ENCODE measurements around the gene HOXC12. TPM values are rescaled to one million over a fixed set of nuclear protein-coding genes. Genes with fewer than 3 reads are reported as not detected.

The HOXC12 gene
- total RNA-seq, 1 donor: under 0.01 TPM

DNA sequence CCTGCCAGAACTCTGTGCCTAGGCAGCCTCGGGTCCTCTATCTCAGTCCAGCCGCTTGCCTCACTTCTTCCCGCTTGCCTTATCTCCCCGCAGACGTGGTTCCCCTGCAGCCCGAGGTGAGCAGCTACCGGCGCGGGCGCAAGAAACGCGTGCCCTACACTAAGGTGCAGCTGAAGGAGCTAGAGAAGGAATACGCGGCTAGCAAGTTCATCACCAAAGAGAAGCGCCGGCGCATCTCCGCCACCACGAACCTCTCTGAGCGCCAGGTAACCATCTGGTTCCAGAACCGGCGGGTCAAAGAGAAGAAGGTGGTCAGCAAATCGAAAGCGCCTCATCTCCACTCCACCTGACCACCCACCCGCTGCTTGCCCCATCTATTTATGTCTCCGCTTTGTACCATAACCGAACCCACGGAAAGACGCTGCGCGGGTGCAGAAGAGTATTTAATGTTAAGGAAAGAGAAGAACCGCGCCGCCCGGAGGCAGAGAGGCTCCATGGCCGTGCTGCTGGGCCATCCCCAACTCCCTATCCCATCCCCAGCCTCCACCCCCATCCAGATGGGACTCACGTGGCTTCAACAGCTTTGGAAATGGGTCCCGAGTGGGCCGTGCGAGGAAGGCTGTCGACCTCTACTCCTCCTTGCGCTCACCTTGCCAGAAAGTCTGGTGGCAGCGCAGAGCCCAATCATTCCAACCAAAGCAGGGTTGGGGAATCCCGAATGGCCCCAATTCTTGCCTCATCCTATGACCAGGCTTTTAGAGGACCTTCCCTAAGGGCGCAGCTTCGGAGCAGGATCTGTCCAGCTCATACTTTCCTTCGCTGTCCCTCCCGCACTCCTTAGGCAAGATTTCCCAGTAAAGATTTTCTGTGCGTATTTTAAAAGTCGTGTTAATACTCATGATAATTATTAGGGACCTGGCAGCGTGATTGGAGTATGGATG, 9.5 kb upstream of the HOXC12 start:
- Histone ChIP-seq H2AFZ (ENCODE audit: low read length) (no peak overlapping the region), H3K4me2 (ENCODE audit: insufficient read depth, low read length) (no peak overlapping the region), H3K4me3 (ENCODE audit: insufficient read depth, low read length) (no peak overlapping the region), H3K9me3 (ENCODE audit: low read depth, low read length) (no peaks in the 10 kb centered on the region), H3K4me1 (ENCODE audit: insufficient read depth, low read length) (no peaks in the 10 kb centered on the region), H4K20me1 (ENCODE audit: insufficient read depth, low read length) (no peaks in the 10 kb centered on the region), H3K27me3 (ENCODE audit: insufficient read depth, low read length) (peaks cover 95% of the 10 kb centered on the region), H3K27ac (ENCODE audit: low read depth, low read length) (no peak overlapping the region), H3K36me3 (ENCODE audit: insufficient read depth, low read length) (no peaks in the 10 kb centered on the region), H3K79me2 (ENCODE audit: insufficient read depth, low read length) (no peaks in the 10 kb centered on the region)
- peak; percentile 78 for DNase-seq (ENCODE audit: insufficient read length, low spot score, missing footprints)
- no peak for TF ChIP-seq CTCF (IDR thresholded peaks at IDR 0.05; ENCODE audit: extremely low read depth, low read depth, low read length)

DNA sequence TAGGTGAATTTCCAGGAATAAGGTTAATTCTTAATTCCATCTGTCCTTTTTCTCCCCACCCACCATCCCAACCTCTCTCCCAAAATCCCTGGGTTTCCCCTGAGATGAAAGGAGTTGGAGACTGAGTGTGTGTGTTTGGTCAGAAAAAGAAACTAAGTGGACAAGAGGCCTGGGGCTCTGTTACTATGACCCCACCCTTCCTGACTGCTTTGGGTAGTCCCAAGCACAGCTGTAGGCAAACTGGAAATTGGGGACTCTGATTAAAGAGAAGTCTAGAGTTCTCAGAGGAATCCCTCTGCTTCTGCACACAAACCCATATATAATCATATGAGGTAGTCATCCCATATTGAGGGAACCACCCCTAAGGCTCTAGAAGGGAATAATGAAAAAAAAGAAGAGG, 7.0 kb upstream of the HOXC12 start:
- H3K36me3 ChIP-seq (ENCODE audit: insufficient read depth, low read length): no peaks in the 10 kb centered on the region
- H3K27ac ChIP-seq (ENCODE audit: low read depth, low read length): no peak overlapping the region
- H3K27me3 ChIP-seq (ENCODE audit: insufficient read depth, low read length): peaks cover 96% of the 10 kb centered on the region
- H4K20me1 ChIP-seq (ENCODE audit: insufficient read depth, low read length): no peaks in the 10 kb centered on the region
- H3K4me3 ChIP-seq (ENCODE audit: insufficient read depth, low read length): no peak overlapping the region
- H3K4me1 ChIP-seq (ENCODE audit: insufficient read depth, low read length): no peaks in the 10 kb centered on the region
- no peak overlapping the region for H3K4me2 ChIP-seq (ENCODE audit: insufficient read depth, low read length)
- no peak for DNase-seq (ENCODE audit: insufficient read length, low spot score, missing footprints)
- no peaks in the 10 kb centered on the region for H3K79me2 ChIP-seq (ENCODE audit: insufficient read depth, low read length)
- H3K9me3 ChIP-seq (ENCODE audit: low read depth, low read length): no peaks in the 10 kb centered on the region
- TF ChIP-seq CTCF (IDR thresholded peaks at IDR 0.05; ENCODE audit: extremely low read depth, low read depth, low read length): no peak
- no peak overlapping the region for H2AFZ ChIP-seq (ENCODE audit: low read length)

GRCh38 chr12:53948650-53949593, 5.8 kb upstream of the HOXC12 start:
- Histone ChIP-seq H3K27ac (ENCODE audit: low read depth, low read length) (no peak overlapping the region), H4K20me1 (ENCODE audit: insufficient read depth, low read length) (no peaks in the 10 kb centered on the region), H3K79me2 (ENCODE audit: insufficient read depth, low read length) (no peaks in the 10 kb centered on the region), H2AFZ (ENCODE audit: low read length) (no peak overlapping the region), H3K27me3 (ENCODE audit: insufficient read depth, low read length) (peaks cover 96% of the 10 kb centered on the region), H3K4me2 (ENCODE audit: insufficient read depth, low read length) (no peak overlapping the region), H3K4me1 (ENCODE audit: insufficient read depth, low read length) (no peaks in the 10 kb centered on the region), H3K9me3 (ENCODE audit: low read depth, low read length) (no peaks in the 10 kb centered on the region), H3K36me3 (ENCODE audit: insufficient read depth, low read length) (no peaks in the 10 kb centered on the region), H3K4me3 (ENCODE audit: insufficient read depth, low read length) (no peak overlapping the region)
- no peak for DNase-seq (ENCODE audit: insufficient read length, low spot score, missing footprints)
- no peak for TF ChIP-seq CTCF (IDR thresholded peaks at IDR 0.05; ENCODE audit: extremely low read depth, low read depth, low read length)
